ENCODE data around the gene CCSER1.
"Not testable (repeated sequence)": the region's sequence is repeated elsewhere in the genome, so short reads cannot be mapped to it uniquely, and the experiment has no call there.

Gene CCSER1

DNA sequence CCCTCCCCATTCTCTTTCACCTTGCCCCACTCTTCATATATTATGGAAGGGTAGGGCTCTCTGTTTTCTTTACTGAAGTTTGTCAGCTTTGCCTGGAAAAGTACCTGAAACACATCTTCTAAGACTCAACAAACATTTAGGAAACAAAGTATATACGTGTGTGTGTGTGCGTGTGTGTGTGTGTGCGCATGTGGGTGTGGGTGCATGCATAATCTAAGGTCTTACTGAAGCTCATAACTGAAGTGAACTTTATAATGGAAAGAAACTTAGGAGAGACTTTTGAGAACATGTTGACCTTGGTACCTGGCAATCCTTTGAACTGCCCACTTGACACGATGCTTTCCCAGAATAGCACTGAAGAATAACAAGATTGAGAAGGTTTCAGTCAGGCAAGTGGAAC is 1190.2 kb downstream of the CCSER1 start:
- DNase-seq, result no peak

DNA sequence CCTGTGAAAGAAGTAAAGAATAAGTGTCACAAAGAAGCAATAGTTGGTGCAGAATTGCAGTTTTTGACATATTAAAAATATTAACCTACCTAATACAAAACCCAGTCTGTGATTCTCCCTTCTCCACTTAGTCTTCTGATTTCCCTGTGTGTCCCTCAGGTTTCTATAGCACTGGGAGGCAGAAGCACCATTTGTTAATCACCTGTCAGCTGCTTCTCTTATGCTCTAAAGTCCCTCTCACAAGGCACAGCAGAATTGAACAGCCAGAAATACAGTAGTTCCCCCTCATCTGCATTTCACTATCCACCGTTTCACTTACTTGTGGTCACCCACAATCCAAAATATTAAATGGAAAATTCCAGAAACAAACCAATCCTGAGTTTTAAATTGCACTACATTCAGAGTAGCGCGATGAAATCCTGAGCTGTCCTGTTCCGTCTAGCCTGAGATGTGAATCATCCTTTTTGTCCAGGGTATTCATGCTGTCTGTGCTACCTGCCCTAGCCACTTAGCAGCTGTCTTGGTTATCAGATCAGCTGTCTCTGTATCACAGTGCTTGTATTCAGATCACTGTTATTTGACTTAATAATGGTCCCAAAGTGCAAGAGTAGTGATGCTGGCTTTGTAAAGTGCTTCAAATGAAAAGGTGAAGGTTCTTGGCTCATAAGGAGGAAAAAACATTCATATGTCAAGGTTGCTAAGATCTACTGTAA is 1192.5 kb downstream of the CCSER1 start:
- no peak for DNase-seq

DNA sequence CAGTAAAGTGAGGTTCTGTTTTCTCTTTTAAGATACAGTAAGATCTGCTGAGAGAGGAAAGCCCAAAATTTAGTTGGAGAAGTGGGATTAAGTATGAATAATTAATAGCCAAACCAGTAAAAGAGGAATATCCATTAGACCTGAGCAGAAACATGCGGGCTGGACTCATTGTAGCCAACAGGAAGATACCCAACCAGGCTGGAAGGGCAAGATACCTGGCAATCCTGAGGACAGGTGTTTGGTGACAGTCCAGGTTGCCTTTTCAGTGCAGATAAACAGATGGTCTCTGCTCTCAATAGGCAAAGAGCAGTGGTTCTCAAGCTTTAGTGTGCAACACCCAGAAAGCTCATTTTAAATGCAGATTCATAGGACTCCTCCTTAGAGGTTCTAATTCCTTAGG is 1195.8 kb downstream of the CCSER1 start:
- no peak for DNase-seq

DNA sequence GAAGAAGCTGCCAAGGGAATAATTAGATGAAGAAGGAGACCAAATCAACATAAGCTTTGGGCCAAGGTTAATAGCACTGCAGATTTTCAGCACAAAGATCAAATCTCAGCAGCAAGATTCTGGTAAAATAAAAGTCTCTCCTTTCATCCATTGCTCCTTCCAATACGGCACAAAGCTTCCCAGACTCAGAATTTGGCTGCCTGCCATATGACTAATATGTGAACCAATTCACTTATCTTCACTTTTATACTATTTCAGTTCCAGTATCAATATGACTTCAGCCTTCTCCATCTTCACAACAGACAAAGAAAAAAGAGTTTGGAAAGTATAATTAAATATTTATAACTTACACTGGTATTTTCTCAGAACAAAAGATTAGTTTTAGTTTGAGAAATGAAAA is 1198.3 kb downstream of the CCSER1 start:
- peak; percentile 22 for DNase-seq

DNA sequence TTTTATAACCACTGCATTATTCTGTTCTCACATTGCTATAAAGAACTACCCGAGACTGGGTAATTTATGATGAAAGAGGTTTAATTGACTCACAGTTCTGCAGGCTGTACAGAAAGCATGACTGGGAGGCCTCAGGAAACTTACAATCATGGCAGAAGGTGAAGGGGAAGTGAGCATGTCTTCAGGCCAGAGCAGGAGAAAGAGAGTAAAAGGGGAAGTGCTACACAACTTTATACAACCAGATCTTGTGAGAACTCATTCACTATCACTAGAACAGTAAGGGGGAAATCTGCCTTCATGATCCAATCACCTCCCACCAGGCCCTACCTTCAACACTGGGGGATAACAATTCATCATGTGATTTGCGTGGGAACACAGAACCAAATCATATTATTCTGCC is 1199.0 kb downstream of the CCSER1 start:
- DNase-seq, result not testable (repeated sequence)

DNA sequence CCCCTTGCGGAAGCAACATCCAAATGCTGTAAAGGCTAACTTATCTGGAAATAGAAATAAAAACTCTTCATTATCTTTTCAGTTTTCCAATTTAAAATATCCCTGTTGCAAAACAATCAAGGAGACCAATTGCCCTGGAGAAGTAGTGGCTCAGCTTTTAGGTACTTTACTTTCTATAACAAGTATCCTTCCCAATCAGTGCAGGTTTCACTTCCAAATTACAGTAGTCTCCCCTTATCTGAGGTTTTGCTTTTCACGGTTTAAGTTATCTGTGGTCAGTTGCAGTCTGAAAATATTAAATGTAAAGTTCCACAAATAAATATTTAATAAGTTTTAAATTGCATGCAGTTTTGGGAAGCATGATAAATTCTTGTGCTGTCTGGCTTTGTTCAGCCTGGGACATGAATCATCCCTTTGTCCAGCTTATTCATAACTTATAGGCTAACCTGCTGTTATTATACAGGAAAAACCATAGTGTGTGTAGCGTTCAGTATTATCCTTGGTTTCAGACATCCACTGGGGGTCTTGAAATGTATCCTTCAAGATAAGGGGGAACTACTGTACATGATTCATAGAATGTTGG is 1203.5 kb downstream of the CCSER1 start:
- DNase-seq, result no peak

DNA sequence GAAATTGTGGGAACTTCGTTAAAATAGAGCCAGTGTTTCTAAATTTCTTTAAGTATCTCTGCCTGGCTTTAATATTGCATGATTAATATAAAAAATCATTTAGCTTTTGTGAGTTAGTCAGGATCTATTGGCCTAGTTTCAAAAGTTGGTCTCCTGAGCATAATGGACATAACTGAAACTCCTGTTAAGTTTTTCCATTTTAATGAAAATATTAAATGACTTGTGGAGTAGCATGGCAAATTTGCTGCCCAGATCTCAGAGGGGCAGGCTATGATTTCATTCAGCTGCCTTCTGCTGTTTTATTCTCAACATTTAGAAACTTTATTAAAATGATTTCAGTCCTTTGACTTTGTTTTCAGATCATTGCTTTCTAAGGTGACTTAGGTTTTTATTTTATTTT is 1213.6 kb downstream of the CCSER1 start:
- DNase-seq, result no peak

DNA sequence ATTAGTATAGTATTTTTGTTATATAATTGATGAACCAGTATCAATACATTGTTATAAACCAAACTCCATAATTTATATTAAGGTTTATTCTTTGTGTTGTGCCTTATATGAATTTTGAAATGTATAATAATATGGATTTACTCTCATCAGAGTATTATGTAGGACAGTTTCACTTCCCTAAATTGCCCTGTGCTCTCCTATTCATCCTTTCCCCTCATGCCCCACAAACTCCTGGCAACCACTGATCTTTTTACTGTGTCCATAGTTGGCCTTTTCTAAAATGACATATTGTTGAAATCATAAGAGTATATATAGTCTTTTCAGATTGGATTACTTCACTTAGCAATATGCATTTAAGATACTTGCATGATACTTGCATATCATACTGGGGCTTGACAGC is 1218.4 kb downstream of the CCSER1 start:
- DNase-seq, result no peak

DNA sequence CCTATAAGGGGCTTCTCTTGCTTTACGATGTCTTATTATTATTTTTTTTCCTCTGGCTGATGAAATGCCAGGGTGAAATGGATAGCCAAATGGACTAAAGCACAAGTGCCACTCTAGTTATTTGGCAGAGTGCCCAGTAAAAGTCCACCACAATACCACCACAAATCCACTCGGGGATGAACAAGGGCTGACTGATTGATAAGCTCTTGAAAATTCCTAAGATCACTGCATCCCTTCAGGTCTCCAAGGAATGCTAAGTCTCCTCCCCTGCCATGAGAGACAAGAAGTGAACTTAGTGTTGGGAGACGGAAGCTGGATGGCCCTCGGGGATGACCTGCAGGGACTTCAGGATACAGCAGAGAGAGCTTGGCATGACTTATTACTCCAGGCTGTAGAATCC is 1229.3 kb downstream of the CCSER1 start:
- DNase-seq, result not testable (repeated sequence)

DNA sequence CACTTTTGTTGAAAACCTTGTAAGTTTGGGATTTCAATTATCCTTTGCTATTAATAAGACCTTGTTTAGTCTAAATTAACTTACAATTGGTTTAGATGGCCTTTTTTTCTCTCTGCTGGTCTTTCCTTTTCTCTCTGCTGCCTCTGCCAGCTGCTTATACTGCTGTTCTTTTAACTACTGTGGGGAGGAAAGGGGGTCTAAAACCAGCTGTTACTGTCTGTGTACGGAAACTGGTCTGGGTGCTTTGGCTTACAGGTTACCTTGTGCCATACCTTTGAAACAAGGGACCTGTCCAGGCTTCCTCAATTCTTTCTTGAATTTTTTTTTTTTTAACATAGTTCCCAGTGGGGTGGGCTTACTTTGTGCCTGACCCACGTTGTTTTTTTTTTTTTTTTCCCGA is 1230.8 kb downstream of the CCSER1 start:
- DNase-seq, result not testable (repeated sequence)

DNA sequence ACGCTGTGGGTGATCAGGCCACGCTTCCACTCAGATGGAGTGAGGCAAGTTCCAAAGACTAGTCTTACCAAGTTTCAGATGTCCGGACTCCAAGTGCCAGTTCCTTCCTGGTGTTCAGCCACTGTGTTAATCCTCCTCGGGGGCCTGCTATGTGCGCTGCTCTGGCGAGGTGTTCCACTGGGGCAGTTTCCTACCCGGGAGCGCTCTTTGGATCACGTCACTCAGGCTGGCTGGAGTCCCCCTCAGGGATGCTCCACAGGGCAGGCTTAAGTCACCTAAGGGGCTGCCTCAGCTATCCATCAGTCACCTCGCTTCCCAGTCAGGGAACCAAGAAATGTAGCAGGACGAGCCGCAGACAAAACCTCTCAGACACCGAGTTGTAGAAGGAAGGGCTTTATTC is 1231.4 kb downstream of the CCSER1 start:
- DNase-seq, result not testable (repeated sequence)

DNA sequence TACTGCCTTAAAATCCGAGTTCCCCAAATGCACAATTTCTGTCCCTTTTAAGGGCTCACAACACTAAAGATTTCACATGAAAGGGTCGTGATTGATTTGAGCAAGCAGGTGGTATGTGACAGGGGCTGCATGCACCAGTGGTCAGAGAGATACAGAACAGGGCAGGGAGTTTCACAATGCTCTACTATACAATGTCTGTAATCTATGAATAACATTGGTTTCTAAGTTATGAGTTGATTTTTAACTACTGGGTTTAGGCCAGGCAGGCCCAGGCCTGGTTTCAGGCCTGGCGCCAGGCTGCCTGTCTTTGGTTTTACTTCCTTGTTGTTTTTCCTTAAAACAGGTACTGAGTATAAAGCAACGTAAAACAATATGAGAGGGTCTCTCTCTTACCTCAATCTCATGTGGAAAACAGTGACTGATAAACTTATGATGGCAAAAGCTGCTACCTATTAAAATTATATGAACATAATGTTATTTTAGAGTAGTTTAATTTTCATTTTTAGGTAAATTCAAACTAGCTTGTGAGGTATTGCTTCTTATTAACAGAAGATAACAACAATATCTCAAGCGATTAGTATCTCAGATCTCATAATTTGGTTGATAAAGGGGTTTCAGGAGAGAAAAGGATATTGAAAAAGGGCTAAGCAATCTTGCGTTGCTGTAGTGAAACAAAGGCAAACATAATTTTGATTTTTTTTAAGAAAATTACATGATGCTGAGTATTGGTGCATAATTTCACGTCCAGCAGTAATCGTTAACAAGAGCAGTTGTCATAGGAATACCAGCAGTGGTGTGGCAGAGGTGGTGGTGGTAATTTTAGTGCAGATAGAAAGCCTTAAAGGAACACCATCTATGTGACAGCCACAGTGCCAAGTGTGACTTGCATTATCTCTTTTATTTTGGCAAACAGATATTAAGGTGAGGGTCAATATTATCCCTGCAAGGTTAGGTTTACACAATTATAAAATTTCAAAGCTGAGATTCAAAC is 1232.1 kb downstream of the CCSER1 start:
- DNase-seq, result no peak

DNA sequence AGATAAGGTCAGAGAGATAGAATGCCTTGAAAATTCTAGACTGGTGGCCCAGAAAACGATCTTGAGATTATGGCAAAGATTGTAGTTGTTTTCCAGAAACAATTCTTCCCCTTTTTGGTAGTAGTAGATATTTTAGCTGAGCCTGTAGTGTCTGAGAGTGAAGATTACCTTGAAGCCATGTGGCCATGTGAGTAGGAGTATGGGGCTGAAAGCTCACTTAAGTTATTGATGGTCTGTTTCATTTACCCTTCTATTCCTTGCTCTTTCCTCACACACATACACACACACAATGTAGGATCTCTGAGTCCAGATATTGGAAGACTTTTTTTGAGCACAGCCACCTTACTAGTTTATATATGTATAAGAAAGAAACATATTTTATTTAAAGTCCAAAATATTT is 1234.9 kb downstream of the CCSER1 start:
- DNase-seq, result no peak

DNA sequence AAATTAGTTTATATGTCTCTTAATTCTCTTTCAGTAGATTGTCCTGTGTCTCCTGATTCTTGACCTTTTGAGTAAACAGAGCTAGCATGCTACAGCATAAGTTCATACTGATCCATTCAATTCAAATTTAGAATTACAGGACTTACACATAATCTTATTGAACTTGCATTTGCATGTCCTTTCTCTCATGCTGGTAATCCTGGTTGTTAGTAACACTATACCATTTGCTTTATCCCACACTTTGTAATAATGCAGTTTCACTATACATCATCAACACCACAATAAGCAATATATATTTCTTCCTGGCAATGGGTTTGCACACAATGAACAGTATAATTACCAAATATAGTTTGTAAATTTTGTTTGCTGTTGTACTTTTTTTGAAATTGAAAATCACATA is 1239.4 kb downstream of the CCSER1 start:
- no peak for DNase-seq

DNA sequence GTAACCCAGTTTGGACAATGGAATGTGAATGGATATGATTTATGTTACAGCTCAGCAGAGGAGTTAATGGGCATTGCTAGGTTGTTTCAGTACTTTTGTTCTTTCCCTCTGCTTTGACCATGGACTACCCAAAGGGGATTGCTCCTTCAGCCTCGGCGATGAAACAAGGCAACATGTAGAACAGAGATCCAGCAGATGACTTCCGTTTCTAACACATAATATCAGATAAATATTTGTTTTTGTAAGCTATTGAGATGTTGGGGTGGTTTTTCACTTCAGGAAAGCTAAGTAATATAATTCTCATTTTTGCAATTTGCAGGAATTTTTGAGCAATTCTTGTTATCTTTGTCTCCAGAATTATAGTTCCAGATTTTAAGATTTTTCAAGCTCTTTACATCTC is 1241.9 kb downstream of the CCSER1 start:
- no peak for DNase-seq

DNA sequence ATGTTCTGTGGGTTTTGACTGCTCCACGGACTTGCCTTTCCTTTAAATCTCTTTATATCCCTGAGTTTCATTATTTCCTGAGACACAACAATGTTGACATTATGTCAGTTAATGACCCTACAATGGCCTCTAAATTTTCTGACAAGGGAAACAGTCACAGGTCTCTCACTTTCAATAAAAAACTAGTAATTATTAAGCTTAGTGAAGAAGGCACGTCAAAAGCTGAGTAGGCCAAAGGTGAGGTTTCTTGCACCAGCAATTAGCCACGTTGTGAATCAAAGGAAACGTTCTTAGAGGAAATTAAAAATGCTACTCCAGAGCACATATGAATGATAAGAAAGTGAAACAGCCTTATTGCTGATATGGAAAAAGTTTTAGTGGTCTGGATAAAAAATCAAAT is 1246.4 kb downstream of the CCSER1 start:
- DNase-seq, result no peak

DNA sequence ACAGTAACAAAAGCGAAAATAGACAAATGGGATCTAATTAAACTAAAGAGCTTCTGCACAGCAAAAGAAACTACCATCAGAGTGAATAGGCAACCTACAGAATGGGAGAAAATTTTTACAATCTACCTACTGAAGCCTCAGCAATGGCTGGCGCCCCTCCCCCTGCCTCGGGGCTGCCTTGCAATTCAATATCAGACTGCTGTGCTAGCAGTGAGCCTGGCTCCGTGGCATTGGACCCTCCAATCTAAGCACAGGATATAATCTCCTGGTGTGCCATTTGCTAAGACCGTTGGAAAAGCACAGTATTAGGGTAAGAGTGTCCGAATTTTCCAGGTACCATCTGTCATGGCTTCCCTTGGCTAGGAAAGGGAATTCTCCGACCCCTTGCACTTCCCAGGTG is 1278.2 kb downstream of the CCSER1 start:
- not testable (repeated sequence) for DNase-seq

DNA sequence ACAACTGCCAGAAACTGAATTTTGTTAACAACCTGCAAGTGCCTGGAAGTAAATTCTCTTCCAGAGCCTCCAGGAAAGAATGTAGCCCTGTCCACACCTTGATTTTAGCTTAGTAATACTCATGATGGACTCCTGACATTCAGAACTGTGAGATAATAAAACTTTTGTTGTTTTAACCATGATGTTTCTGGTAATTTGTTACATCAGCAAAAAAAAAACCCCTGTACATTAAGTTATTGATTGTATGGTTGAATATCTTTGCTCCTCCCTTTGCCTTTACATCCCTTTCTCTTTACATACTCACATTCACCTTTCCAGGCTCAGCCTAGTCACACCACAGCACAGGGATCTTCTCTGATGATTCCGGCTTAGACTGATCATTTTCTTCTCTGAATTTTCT is 1294.8 kb downstream of the CCSER1 start:
- no peak for DNase-seq

DNA sequence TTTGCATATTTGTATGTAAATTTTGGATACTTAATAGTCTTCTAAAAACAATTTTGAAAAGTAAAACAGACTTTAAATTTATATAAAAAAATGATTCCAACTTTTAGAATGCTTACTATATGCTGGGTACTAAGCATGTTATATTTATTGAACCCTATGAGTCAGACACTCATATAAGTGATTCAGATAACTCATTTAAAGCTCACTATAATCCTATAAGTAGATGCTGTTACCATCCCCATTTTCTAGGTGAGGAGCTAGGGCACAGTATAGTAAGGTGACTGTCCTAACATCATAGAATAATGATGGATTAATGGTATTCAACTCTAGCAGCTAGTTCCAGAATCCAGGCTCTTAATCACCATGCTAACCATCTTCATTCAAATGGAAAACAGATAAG is 1299.5 kb downstream of the CCSER1 start:
- no peak for DNase-seq

DNA sequence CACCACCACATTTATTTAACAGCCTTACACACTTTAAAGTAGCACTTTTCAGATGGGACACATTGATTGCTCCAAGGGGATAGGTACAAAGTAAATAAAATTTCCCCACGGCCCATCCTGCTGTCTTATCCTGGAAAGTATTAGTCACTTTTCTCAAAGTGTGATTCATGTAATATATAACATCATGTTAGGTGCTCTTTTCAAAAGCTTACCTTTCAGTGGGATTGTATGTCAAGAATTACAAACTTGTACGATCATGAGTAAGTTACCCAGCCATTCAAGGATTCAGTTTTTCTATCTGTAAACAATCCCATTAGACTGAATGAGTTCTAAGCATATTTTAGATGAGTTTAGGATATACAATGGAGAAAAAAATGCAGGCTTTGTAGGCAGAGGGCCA is 1300.0 kb downstream of the CCSER1 start:
- no peak for DNase-seq

DNA sequence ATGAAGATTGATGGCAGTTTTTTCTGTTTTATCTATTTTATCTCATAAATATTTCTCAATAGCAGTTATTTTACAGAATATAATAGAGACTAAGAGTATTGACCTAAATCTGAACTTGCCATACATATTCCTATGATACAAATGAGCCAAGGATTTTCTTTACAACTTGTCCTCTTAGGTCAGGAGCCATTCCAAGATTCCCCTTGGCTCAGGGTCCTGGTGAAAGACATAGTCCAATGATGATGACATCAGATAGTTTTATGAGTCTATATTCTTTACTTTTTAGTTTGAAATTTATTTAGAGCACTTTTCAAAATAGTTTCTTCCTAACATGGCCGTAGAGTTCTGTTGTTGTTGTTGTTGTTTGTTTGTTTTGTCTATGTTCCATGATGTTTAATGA is 1307.4 kb downstream of the CCSER1 start:
- no peak for DNase-seq

DNA sequence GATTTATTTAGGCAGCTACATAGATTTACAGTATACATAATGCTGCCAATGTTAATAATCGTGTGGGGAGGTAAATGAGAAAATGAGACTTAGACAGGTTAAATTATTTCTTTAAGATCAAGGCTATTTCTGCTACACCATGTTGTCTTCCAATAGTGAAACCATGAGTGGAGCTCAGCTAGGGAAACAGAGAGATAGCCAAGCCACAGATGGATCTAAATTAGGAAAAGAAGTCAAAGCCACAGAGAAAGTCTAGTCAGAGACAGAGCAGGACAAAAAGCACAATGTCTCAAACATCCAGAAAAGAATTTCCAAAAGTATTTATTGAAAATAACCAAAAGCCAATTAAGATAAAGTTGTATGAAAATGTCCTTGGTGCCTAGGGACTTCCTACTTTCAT is 1309.4 kb downstream of the CCSER1 start:
- no peak for DNase-seq

DNA sequence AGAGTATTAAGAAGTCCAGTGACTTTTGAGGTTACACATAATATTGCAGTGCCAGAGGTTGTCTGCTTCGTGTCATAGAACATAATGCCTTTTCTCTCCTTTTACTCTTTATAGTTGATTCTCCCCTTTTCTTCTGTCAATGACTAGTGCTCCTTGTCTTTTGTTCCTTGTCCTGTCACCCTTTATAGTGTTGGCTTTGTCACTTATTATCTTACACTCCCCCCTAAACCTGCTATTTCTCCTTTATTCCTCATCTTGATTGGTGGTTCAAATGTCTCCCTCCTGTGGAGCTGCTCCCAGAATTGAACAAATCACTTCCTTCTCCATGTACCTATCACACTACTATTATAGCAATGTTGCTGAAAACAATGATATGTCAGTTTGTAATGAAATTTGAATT is 1320.0 kb downstream of the CCSER1 start:
- DNase-seq, result no peak
